HepG2 (cell line): ENCODE data around the gene MARF1. TPM values are rescaled to one million over a fixed set of nuclear protein-coding genes. Genes with fewer than 3 reads are reported as not detected.

Experiments used
- DPF2 ChIP-seq: sonication (generic); formaldehyde crosslinking; IDR thresholded peaks from 2 replicates; pipeline ENCODE4 v1.4.0; 2020; ENCODE audit warnings: mild to moderate bottlenecking, low read depth, missing genetic modification reagents, borderline replicate concordance
- HNF4A ChIP-seq: sonication (generic); formaldehyde crosslinking; IDR thresholded peaks from 2 replicates; pipeline ENCODE4 v1.4.0; 2020; ENCODE audit warnings: missing genetic modification reagents
- MYNN ChIP-seq: sonication (generic); formaldehyde crosslinking; IDR thresholded peaks from 2 replicates; pipeline ENCODE4 v1.4.0; 2020; ENCODE audit warnings: mild to moderate bottlenecking, low read depth, missing genetic modification reagents
- NFIC ChIP-seq: IDR thresholded peaks from 2 replicates; pipeline ENCODE4 v1.6.1; 2012; ENCODE audit warnings: mild to moderate bottlenecking, low read length, inconsistent platforms
- RNF2 ChIP-seq: fragments of 450-650 bp; conservative IDR thresholded peaks from 2 replicates; pipeline ENCODE4 v1.6.1; 2016; ENCODE audit warnings: low read depth
- SATB2 ChIP-seq: sonication (generic); formaldehyde crosslinking; IDR thresholded peaks from 2 replicates; pipeline ENCODE4 v1.5.0; 2020; ENCODE audit warnings: missing genetic modification reagents
- SETDB1 ChIP-seq: sonication (generic); formaldehyde crosslinking; IDR thresholded peaks from 2 replicates; pipeline ENCODE4 v1.5.1; 2020; ENCODE audit warnings: missing genetic modification reagents, mild to moderate bottlenecking, borderline replicate concordance
- SMC3 ChIP-seq: IDR thresholded peaks from 2 replicates; pipeline ENCODE4 v1.6.1; 2011; ENCODE audit warnings: low read length, improper control_type of control experiment
- ZNF350 ChIP-seq: sonication (generic); formaldehyde crosslinking; IDR thresholded peaks from 2 replicates; pipeline ENCODE4 v1.4.0; 2020; ENCODE audit warnings: mild to moderate bottlenecking, low read depth, missing genetic modification reagents, borderline replicate concordance
- ZNF383 ChIP-seq: sonication (generic); formaldehyde crosslinking; IDR thresholded peaks from 2 replicates; pipeline ENCODE4 v1.4.0; 2020; ENCODE audit warnings: missing genetic modification reagents, mild to moderate bottlenecking, borderline replicate concordance
- ZSCAN29 ChIP-seq: sonication (generic); formaldehyde crosslinking; conservative IDR thresholded peaks from 2 replicates; pipeline ENCODE4 v1.4.0; 2020; ENCODE audit warnings: mild to moderate bottlenecking, missing genetic modification reagents
- polyA plus RNA-seq, 8 experiments: library from polyadenylated mRNA; depleted of rRNA in 3 of 8; stranded (reverse) in 7 of 8; unstranded in 1 of 8; fragments of >200 nt; fragmentation: Illumina TruSeq in 4 of 8; extraction: Trizol in 4 of 8; gene quantifications; 2 replicates each; pipeline versions ENCODE4 v1.2.1 to v1.2.3, GENCODE V29; 2011 to 2016; ENCODE audit warnings: low read depth in 4 of 8, missing spikeins in 1 of 8, mixed read lengths in 1 of 8; ENCODE audit not compliant: insufficient read depth in 1 of 8
- total RNA-seq, 5 experiments: library from RNA; depleted of rRNA; stranded (reverse); fragments of >200 nt; fragmentation: Illumina TruSeq; extraction: Trizol; gene quantifications; 2 replicates each; pipeline ENCODE4 v1.2.3, GENCODE V29; 2016; ENCODE audit warnings: low read depth in 1 of 5
- TF ChIP-seq, protein P1 (sequence below): sonication (generic); formaldehyde crosslinking; IDR thresholded peaks from 2 replicates; pipeline ENCODE4 v1.4.0; 2020; ENCODE audit warnings: mild to moderate bottlenecking, missing genetic modification reagents
- TF ChIP-seq, protein P2 (sequence below): sonication (generic); formaldehyde crosslinking; IDR thresholded peaks from 2 replicates; pipeline ENCODE4 v1.8.1; 2022; ENCODE audit warnings: mild to moderate bottlenecking, missing genetic modification reagents
- TF ChIP-seq, protein P3 (sequence below): IDR thresholded peaks from 2 replicates; pipeline ENCODE4 v1.6.1; 2016; ENCODE audit warnings: low read depth, missing genetic modification reagents, missing compliant biosample characterization
- TF ChIP-seq, protein P4 (sequence below): sonication (generic); formaldehyde crosslinking; IDR thresholded peaks from 2 replicates; pipeline ENCODE4 v1.4.0; 2020; ENCODE audit warnings: missing genetic modification reagents

MARF1 gene
- total and polyA plus RNA-seq, 2 of the 13 experiments (the other 11 are each of a cell fraction or from before 2014, with no cell fraction given), result 8.7 to 20.7 TPM

GRCh38 chr16:15608398-15609285 lies 34.3 kb downstream of the MARF1 start (continued):
- TF ChIP-seq, protein P1, sequence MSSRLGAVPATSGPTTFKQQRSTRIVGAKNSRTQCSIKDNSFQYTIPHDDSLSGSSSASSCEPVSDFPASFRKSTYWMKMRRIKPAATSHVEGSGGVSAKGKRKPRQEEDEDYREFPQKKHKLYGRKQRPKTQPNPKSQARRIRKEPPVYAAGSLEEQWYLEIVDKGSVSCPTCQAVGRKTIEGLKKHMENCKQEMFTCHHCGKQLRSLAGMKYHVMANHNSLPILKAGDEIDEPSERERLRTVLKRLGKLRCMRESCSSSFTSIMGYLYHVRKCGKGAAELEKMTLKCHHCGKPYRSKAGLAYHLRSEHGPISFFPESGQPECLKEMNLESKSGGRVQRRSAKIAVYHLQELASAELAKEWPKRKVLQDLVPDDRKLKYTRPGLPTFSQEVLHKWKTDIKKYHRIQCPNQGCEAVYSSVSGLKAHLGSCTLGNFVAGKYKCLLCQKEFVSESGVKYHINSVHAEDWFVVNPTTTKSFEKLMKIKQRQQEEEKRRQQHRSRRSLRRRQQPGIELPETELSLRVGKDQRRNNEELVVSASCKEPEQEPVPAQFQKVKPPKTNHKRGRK (CRISPR knock-in tag), result no peak
- TF ChIP-seq MYNN (CRISPR knock-in tag) (no peak), NFIC (peak; percentile 83; the same call in 1 of the 2 replicates), SMC3 (peak; percentile 64), SETDB1 (no peak), ZNF383 (CRISPR knock-in tag) (no peak), ZNF350 (CRISPR knock-in tag) (0 out of 2 replicates have a peak, but pooled peaks have one; percentile 21), ZSCAN29 (peak; percentile 40; the same call in 1 of the 2 replicates), RNF2 (no peak), DPF2 (CRISPR knock-in tag) (peak; percentile 87), SATB2 (no peak), HNF4A (CRISPR knock-in tag) (peak; percentile 91)
- TF ChIP-seq, protein P2, sequence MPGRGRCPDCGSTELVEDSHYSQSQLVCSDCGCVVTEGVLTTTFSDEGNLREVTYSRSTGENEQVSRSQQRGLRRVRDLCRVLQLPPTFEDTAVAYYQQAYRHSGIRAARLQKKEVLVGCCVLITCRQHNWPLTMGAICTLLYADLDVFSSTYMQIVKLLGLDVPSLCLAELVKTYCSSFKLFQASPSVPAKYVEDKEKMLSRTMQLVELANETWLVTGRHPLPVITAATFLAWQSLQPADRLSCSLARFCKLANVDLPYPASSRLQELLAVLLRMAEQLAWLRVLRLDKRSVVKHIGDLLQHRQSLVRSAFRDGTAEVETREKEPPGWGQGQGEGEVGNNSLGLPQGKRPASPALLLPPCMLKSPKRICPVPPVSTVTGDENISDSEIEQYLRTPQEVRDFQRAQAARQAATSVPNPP (CRISPR knock-in tag), result no peak
- TF ChIP-seq, protein P3, sequence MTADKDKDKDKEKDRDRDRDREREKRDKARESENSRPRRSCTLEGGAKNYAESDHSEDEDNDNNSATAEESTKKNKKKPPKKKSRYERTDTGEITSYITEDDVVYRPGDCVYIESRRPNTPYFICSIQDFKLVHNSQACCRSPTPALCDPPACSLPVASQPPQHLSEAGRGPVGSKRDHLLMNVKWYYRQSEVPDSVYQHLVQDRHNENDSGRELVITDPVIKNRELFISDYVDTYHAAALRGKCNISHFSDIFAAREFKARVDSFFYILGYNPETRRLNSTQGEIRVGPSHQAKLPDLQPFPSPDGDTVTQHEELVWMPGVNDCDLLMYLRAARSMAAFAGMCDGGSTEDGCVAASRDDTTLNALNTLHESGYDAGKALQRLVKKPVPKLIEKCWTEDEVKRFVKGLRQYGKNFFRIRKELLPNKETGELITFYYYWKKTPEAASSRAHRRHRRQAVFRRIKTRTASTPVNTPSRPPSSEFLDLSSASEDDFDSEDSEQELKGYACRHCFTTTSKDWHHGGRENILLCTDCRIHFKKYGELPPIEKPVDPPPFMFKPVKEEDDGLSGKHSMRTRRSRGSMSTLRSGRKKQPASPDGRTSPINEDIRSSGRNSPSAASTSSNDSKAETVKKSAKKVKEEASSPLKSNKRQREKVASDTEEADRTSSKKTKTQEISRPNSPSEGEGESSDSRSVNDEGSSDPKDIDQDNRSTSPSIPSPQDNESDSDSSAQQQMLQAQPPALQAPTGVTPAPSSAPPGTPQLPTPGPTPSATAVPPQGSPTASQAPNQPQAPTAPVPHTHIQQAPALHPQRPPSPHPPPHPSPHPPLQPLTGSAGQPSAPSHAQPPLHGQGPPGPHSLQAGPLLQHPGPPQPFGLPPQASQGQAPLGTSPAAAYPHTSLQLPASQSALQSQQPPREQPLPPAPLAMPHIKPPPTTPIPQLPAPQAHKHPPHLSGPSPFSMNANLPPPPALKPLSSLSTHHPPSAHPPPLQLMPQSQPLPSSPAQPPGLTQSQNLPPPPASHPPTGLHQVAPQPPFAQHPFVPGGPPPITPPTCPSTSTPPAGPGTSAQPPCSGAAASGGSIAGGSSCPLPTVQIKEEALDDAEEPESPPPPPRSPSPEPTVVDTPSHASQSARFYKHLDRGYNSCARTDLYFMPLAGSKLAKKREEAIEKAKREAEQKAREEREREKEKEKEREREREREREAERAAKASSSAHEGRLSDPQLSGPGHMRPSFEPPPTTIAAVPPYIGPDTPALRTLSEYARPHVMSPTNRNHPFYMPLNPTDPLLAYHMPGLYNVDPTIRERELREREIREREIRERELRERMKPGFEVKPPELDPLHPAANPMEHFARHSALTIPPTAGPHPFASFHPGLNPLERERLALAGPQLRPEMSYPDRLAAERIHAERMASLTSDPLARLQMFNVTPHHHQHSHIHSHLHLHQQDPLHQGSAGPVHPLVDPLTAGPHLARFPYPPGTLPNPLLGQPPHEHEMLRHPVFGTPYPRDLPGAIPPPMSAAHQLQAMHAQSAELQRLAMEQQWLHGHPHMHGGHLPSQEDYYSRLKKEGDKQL (CRISPR knock-in tag), result peak; percentile 58; the same call in 1 of the 2 replicates
- TF ChIP-seq, protein P4, sequence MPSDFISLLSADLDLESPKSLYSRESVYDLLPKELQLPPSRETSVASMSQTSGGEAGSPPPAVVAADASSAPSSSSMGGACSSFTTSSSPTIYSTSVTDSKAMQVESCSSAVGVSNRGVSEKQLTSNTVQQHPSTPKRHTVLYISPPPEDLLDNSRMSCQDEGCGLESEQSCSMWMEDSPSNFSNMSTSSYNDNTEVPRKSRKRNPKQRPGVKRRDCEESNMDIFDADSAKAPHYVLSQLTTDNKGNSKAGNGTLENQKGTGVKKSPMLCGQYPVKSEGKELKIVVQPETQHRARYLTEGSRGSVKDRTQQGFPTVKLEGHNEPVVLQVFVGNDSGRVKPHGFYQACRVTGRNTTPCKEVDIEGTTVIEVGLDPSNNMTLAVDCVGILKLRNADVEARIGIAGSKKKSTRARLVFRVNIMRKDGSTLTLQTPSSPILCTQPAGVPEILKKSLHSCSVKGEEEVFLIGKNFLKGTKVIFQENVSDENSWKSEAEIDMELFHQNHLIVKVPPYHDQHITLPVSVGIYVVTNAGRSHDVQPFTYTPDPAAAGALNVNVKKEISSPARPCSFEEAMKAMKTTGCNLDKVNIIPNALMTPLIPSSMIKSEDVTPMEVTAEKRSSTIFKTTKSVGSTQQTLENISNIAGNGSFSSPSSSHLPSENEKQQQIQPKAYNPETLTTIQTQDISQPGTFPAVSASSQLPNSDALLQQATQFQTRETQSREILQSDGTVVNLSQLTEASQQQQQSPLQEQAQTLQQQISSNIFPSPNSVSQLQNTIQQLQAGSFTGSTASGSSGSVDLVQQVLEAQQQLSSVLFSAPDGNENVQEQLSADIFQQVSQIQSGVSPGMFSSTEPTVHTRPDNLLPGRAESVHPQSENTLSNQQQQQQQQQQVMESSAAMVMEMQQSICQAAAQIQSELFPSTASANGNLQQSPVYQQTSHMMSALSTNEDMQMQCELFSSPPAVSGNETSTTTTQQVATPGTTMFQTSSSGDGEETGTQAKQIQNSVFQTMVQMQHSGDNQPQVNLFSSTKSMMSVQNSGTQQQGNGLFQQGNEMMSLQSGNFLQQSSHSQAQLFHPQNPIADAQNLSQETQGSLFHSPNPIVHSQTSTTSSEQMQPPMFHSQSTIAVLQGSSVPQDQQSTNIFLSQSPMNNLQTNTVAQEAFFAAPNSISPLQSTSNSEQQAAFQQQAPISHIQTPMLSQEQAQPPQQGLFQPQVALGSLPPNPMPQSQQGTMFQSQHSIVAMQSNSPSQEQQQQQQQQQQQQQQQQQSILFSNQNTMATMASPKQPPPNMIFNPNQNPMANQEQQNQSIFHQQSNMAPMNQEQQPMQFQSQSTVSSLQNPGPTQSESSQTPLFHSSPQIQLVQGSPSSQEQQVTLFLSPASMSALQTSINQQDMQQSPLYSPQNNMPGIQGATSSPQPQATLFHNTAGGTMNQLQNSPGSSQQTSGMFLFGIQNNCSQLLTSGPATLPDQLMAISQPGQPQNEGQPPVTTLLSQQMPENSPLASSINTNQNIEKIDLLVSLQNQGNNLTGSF (CRISPR knock-in tag), result no peak
